Activated naive CD4-positive, alpha-beta T cell treated with anti-CD3 and anti-CD28 coated beads for 36 hours (primary cell): ENCODE data around the gene GAL. TPM values are rescaled to one million over a fixed set of nuclear protein-coding genes. Genes with fewer than 3 reads are reported as not detected.

ENCODE experiments used
- CTCF ChIA-PET: fragments of 350-600 bp; sonication (Branson Sonifier 250); formaldehyde crosslinking; loops from one replicate; lab custom pipeline; 2021; ENCODE audit warnings: antibody characterized with exemption; lab: Charles Lee
- DNase-seq: peaks from one replicate; pipeline ENCODE4 v3.0.0-alpha.2; 2020
- H3K27ac Mint-ChIP-seq: one replicate; pipeline ENCODE4 v1.8.0; 2021; ENCODE audit warnings: mild to moderate bottlenecking, mixed read lengths
- H3K27me3 Mint-ChIP-seq: one replicate; pipeline ENCODE4 v1.8.0; 2021; ENCODE audit warnings: low read depth, mixed read lengths
- H3K36me3 Mint-ChIP-seq: one replicate; pipeline ENCODE4 v1.8.0; 2021; ENCODE audit warnings: low read depth, mixed read lengths
- H3K4me1 Mint-ChIP-seq: one replicate; pipeline ENCODE4 v1.8.0; 2021; ENCODE audit warnings: low read depth, mixed read lengths
- H3K4me3 Mint-ChIP-seq: one replicate; pipeline ENCODE4 v1.8.0; 2021; ENCODE audit warnings: mild to moderate bottlenecking, moderate library complexity, mixed read lengths
- H3K9me3 Mint-ChIP-seq: one replicate; pipeline ENCODE4 v1.8.0; 2021; ENCODE audit warnings: mixed read lengths
- intact Hi-C: fragments of 100-400 bp; cut with micrococcal nuclease; formaldehyde crosslinking; loops from one replicate; pipeline ENCODE4 v1.15.1; 2023
- total RNA-seq, 2 experiments: library from RNA; stranded (reverse); gene quantifications; one replicate each; pipeline ENCODE4 v1.2.3, GENCODE V29; 2021

The GAL gene
- total RNA-seq, 2 experiments from 2014 or later: 3.6 to 3.9 TPM

DNA sequence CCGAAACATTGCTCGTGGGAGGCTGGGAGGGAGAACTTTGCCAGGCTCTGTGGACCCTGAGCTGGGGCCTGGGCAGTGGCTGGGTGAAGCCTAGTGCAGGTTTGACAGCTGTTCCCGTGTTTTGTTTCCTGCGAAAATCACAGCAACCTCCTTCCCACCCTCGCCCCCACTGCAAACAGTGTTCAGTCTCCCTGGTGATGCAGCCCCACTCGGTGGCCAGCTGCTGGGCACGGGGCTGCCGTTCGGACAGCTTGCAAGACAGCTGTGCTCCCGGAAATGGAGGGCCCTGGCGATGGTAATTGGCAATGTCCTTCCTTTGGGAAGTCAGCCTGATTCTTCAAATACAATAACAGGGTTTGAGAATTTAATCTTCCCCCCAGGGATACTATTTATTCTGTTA lies 10.4 kb upstream of the GAL start:
- Mint-ChIP-seq H3K36me3 (no peaks in the 10 kb centered on the region), H3K4me3 (no peak overlapping the region), H3K9me3 (peaks cover 2% of the 10 kb centered on the region), H3K4me1 (no peaks in the 10 kb centered on the region), H3K27ac (no peak overlapping the region), H3K27me3 (no peaks in the 10 kb centered on the region)
- intact Hi-C loops: no loop called here
- DNase-seq: no peak
- CTCF ChIA-PET: no interaction called here

DNA sequence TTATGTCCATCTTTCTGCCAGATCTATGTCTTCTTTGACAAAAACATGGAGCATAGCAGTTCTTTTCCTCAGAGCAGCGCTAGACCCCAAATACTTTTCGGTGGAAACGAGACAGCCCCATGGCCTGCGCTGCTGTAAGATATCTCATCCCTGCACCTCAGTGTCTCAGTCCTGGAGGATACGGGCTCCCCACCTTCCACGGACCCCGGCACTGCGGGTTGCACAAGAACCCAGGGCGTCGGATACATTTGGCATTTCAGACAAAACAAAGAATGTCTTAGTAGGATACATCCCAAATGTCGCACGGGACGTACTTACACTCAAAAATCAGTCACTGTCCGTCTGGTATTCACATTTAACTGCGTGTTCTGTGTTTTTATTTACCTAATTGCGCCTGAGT lies 9.9 kb upstream of the GAL start:
- H3K27ac Mint-ChIP-seq: no peak overlapping the region
- CTCF ChIA-PET: no interaction called here
- no peak for DNase-seq
- H3K36me3 Mint-ChIP-seq: no peaks in the 10 kb centered on the region
- intact Hi-C loops: no loop called here
- H3K27me3 Mint-ChIP-seq: no peaks in the 10 kb centered on the region
- H3K9me3 Mint-ChIP-seq: peaks cover 2% of the 10 kb centered on the region
- H3K4me3 Mint-ChIP-seq: no peak overlapping the region
- no peaks in the 10 kb centered on the region for H3K4me1 Mint-ChIP-seq

DNA sequence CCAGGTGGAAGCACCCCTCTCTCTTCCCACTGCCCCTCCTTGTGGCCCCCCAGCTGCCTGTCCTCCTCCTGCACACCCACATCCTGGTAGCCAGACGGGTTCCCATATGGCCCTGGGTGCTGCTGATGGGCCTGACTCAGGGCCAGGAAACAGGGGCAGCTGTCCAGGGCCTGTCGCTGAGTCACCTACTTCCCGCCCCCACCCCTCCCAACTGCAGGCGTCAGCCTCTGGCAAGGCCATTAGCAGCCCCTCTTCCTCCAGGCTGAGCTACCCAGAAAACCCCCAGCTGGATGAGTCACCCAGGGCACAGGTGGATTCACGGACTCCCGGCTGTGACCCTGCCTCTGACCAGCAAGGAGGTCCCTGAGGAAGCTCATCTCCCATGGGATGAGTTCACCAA lies 6.9 kb upstream of the GAL start:
- Mint-ChIP-seq H3K4me3 (no peak overlapping the region), H3K4me1 (no peaks in the 10 kb centered on the region), H3K27me3 (no peaks in the 10 kb centered on the region), H3K36me3 (no peaks in the 10 kb centered on the region), H3K9me3 (peaks cover 2% of the 10 kb centered on the region), H3K27ac (no peak overlapping the region)
- DNase-seq: no peak
- CTCF ChIA-PET: interaction anchor here (1.1 kb wide), 1 partner anchor 13 kb away, joined by 4 read pairs; no protein-coding TSS in a partner anchor
- intact Hi-C loops: no loop called here

DNA sequence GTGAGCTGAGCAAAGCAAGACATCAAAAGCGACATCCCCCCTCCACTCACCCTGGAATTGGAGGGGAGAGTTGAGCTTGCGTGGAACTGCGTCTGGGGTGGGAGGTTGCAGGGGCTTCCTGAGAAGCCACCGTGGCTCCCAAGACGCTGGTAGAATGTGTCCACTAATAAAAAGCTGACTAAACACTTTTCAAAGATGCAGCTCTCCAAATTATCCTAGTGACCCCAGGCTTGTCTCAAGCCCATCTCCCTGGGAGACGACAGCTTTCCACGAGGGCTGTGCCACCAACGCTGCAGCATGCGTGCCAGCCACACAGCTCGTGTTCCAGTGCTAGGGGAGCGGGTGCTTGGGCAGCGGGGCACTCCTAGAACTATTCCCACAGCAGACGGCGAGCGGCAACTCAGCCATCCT lies 6.3 kb upstream of the GAL start:
- peaks cover 5% of the 10 kb centered on the region for H3K27me3 Mint-ChIP-seq
- CTCF ChIA-PET: no interaction called here
- intact Hi-C loops: no loop called here
- no peak for DNase-seq
- no peak overlapping the region for H3K4me3 Mint-ChIP-seq
- H3K27ac Mint-ChIP-seq: no peak overlapping the region
- H3K4me1 Mint-ChIP-seq: no peaks in the 10 kb centered on the region
- H3K9me3 Mint-ChIP-seq: peaks cover 2% of the 10 kb centered on the region
- no peaks in the 10 kb centered on the region for H3K36me3 Mint-ChIP-seq

DNA sequence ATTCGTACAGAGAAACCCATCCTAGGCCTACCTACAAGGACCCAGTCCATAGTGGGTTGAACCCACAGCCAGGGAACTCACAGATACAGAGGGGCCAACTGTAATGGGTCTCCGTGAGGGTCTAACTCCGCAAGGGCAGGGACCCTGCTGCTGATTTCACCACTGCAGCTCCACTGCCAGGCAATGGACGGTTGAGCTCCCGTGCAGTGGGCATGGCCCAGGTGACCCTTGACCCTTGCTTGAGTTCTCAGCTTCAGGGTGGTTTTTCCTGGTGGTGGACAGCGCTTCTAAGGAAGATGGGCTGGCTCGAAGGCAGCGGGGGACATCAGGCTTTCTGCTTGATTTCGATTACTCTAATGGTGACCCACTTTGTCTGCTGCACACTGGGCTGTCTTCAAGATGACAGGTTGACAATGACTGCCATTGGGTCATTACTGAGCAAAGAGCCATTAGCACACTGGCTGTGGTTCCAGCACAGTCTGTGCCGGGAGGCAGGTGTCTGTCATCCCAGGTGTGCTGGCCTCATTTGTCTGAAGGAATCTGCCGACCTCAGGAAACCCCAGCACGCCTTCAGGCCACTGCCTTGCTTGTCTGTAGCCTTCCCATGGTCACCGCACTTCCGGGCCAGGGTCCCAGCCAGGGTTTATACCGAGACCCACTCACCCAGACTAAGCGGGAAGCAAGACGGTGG lies 3.7 kb upstream of the GAL start:
- CTCF ChIA-PET: no interaction called here
- intact Hi-C loops: no loop called here
- Mint-ChIP-seq H3K9me3 (no peaks in the 10 kb centered on the region), H3K4me1 (no peaks in the 10 kb centered on the region), H3K27ac (no peak overlapping the region), H3K27me3 (peaks cover 20% of the 10 kb centered on the region), H3K36me3 (no peaks in the 10 kb centered on the region), H3K4me3 (no peak overlapping the region)
- no peak for DNase-seq

DNA sequence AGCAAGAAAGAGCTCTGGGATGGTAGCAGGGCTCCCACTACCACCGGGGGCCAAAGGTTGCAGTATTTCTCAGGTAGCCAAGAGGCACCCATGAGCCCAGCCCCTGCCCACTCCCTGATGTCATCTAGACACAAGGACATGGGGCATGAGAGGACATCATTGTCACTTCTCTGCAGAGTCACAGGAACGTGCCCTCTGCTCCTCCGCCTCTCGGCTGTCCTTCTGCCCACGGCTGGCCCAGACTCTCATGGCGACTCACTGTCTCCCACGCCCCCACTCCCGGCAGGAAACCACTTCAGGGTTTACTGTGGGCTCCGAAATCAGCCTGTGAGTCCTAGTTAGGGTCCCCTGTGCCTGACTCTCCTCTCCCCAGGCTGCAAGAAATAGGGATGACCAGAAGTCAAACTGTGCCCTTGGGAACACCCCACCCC lies 1.8 kb upstream of the GAL start:
- no peak overlapping the region for H3K27ac Mint-ChIP-seq

DNA sequence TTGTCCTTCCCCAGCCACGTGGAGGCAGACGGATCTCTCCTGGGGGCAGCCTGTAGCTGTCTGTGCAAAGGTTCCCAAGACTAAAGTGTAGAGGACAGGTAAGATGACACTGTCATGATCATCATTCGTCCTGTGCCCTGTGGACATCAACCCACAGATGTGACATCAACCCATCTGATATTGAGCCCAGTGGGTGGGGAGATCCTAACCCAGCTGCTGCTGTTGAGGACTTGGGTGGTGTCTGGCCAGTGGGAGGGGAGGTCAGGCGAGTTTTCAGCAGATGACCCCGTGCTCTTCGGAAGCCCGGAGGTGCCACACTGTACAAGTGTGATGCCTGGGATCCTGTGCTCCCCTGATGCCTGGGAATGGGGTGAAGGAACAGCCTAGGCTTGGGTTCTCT lies 1.2 kb upstream of the GAL start:
- Mint-ChIP-seq H3K4me3 (no peak overlapping the region), H3K4me1 (no peaks in the 10 kb centered on the region), H3K27ac (no peak overlapping the region), H3K27me3 (peaks cover 27% of the 10 kb centered on the region), H3K9me3 (no peaks in the 10 kb centered on the region), H3K36me3 (no peaks in the 10 kb centered on the region)
- intact Hi-C loops: no loop called here
- CTCF ChIA-PET: interaction anchor here (0.5 kb wide), 1 partner anchor 19 kb away, joined by 3 read pairs; no protein-coding TSS in a partner anchor
- DNase-seq: no peak

More for the DNA sequence above, 1.8 kb upstream of the GAL start:
- Mint-ChIP-seq H3K36me3 (no peaks in the 10 kb centered on the region), H3K4me1 (no peaks in the 10 kb centered on the region), H3K27me3 (peaks cover 27% of the 10 kb centered on the region), H3K9me3 (no peaks in the 10 kb centered on the region), H3K4me3 (no peak overlapping the region)
- no peak for DNase-seq
- intact Hi-C loops: no loop called here
- CTCF ChIA-PET: no interaction called here

DNA sequence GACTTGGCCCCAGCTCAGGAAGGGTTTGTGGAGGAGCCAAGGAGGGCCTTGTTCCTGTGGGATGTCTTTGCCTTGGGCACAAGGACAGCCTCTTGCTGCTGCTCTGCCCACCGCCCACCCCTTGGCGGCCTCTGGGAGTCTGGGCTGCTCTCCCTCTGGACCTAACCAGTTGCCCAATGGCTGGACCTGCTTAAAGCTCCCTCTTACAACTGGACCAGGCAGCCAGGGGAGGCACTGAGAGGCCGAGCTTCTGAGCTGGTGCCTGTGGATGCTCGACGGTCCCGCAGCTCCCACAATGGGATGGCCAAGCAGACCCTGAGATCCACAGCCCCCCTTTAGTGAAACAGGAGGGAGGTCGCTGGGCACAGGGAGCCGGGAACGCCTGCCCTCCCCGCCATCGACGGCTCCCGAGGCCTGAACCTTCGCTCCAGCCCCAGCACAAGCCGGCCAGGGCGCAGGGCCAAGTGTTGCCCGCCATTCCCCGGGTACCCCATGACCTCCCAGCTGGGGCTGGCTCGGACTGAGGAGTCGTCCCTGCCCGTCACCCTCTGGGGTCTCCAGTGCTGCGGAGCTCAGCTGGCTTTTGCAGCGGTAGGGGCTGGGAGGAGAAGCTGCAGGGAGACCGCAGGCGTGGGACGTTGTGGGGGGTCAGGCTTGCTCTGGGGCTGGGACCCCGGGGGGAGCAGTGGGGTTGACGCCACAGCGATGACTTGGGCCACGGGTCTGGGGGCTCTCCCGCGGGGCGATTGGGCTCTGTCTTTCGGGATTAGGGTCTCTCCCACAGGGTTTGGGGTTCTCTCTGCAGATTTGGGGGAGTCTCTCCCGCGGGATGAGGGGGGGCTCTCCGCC lies 584 bp upstream of the GAL start:
- H3K4me1 Mint-ChIP-seq: no peaks in the 10 kb centered on the region
- H3K4me3 Mint-ChIP-seq: peak overlapping the region; percentile 24
- peaks cover 27% of the 10 kb centered on the region for H3K27me3 Mint-ChIP-seq
- intact Hi-C loops: no loop called here
- no peaks in the 10 kb centered on the region for H3K9me3 Mint-ChIP-seq
- no peak for DNase-seq
- CTCF ChIA-PET: interaction anchor here (0.5 kb wide), 1 partner anchor 18 kb away, joined by 3 read pairs; no protein-coding TSS in a partner anchor
- H3K36me3 Mint-ChIP-seq: no peaks in the 10 kb centered on the region
- H3K27ac Mint-ChIP-seq: no peak overlapping the region

DNA sequence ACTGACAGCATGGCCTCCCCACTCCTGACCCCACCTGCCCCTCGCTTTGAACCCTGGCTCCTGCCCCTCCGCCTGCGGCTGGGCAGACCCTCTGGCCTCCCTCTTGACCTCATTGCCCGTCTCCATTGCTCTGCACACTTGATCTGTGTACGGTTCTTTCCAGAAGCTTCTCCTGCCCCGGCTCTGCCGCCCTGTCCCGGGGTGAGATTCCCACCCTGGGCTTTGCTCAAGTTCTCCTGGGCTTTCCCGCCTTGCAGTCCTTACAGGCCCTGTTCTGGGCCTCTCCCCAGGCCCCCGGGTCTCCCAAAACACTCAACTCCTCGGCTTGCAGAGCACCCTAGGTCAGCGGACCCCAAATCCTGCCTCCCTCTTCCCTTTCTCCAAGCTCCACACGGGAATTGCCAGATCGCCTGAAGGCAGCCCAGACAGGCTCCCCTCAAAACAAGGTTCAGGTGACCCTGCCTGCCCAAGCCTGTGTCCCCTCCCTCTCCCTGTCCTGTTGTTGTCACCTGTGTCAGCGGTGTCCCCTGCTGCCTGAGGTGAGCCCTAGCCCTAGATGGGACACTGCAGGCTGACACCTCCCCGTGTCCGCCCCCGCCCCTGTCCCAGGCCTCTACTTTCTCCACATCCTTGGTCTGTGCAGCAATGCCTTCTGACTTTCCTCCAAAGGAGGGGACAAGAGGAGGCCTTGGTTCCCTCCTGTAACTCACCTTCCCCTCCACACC lies 1.5 kb downstream of the GAL start:
- H3K4me3 Mint-ChIP-seq: peak overlapping the region; percentile 25
- H3K4me1 Mint-ChIP-seq: peaks cover 13% of the 10 kb centered on the region
- DNase-seq: no peak
- H3K36me3 Mint-ChIP-seq: no peaks in the 10 kb centered on the region
- H3K9me3 Mint-ChIP-seq: no peaks in the 10 kb centered on the region
- intact Hi-C loops: no loop called here
- CTCF ChIA-PET: no interaction called here
- H3K27ac Mint-ChIP-seq: no peak overlapping the region
- peaks cover 27% of the 10 kb centered on the region for H3K27me3 Mint-ChIP-seq

DNA sequence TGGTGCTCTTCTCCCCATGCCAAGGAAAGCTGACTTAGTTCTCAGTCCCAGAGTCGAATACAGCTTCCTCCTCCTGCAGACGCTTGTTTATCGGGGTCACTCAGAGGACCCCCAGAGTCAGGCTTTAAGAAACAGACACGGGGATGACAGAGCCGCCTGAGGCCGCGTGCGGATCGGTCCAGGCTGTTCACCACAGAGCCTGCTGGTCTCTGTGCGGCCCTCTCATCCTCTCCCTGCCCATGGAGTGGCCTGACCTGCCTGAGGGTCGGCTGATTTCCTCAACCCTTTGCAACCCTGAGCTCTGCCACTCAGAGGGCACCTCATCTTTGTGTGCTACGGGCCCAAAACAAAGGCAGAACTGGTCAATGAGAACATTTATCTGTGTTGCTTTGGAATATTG lies 2.1 kb downstream of the GAL start:
- H3K27me3 Mint-ChIP-seq: peaks cover 27% of the 10 kb centered on the region
- H3K4me3 Mint-ChIP-seq: no peak overlapping the region
- H3K4me1 Mint-ChIP-seq: peaks cover 18% of the 10 kb centered on the region
- H3K9me3 Mint-ChIP-seq: no peaks in the 10 kb centered on the region
- CTCF ChIA-PET: interaction anchor here (0.8 kb wide), 1 partner anchor 111 kb away, joined by 4 read pairs; no protein-coding TSS in a partner anchor
- H3K36me3 Mint-ChIP-seq: no peaks in the 10 kb centered on the region
- intact Hi-C loops: no loop called here
- DNase-seq: no peak
- no peak overlapping the region for H3K27ac Mint-ChIP-seq

DNA sequence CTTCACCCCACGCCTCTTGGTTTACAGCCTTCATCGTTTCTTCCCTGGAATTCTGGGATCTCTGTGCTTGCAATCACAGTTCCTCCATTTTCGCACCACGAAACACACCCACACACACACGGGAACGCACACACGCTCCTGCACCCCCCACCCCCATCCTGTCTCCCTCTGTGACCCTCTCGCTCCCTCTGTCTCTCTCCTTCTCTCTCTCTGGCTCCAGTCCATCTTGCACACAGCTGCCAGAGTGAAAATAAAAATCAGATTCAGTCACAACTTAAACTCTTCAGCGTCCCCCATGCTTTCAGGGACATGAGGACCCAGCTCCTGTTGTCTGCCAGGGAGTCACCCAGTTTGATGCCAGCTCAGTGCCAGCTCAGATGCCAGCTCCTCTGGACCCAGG lies 3.0 kb downstream of the GAL start:
- no peak overlapping the region for H3K4me3 Mint-ChIP-seq
- peaks cover 19% of the 10 kb centered on the region for H3K4me1 Mint-ChIP-seq
- DNase-seq: no peak
- peaks cover 27% of the 10 kb centered on the region for H3K27me3 Mint-ChIP-seq
- CTCF ChIA-PET: no interaction called here
- no peaks in the 10 kb centered on the region for H3K36me3 Mint-ChIP-seq
- intact Hi-C loops: no loop called here
- no peak overlapping the region for H3K27ac Mint-ChIP-seq
- H3K9me3 Mint-ChIP-seq: no peaks in the 10 kb centered on the region

DNA sequence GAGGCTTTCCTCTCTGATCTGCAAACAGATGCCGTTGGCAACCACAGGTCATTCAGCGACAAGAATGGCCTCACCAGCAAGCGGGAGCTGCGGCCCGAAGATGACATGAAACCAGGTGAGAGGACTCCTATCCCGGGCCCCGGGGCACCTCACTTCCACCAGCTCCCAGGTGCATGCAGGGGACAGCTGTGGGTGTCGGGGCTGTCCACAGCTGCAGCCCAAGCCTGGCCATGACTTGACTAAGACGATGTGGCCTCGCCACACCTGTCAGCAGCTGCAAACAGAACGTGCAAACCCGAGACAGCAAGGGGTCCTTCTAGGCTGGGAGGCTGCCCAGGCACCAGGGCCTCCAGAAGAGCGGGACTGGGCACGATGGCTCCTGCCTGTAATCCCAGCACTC lies 3.6 kb downstream of the GAL start:
- H3K9me3 Mint-ChIP-seq: no peaks in the 10 kb centered on the region
- no peak overlapping the region for H3K4me3 Mint-ChIP-seq
- no peak for DNase-seq
- CTCF ChIA-PET: no interaction called here
- no peaks in the 10 kb centered on the region for H3K36me3 Mint-ChIP-seq
- H3K27ac Mint-ChIP-seq: no peak overlapping the region
- intact Hi-C loops: no loop called here
- peaks cover 19% of the 10 kb centered on the region for H3K4me1 Mint-ChIP-seq
- peaks cover 23% of the 10 kb centered on the region for H3K27me3 Mint-ChIP-seq
